HG03108 (cell line): ENCODE results near the gene SDC4.

Source experiments
- ATAC-seq: cut with Tn5 transposase; IDR thresholded peaks from one replicate; pipeline ENCODE4 v1.9.1; 2021; ENCODE audit warnings: moderate library complexity; ENCODE audit not compliant: unreplicated experiment

The SDC4 gene

DNA sequence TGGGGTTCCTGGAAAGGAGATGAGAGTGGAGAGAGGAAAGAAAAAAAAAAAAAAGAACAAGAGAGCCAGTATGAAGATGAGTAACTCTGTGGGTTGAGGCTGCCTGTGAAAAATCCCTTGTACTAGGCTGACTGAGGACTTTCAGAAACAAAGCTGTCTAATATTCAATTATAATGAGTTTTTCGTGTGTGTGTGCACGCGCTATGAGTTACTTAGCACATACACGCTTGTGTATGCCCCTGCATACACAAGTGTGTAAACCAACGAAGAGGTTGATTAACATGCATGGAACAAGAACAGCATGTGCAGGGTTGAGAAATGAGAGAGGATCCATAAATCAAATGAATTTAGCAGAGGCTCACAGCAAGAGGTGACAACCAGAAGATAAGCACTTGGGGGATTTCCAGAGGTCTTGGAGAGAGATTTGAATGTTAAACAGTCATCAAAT is 46.4 kb downstream of the SDC4 start:
- no peak for ATAC-seq

GRCh38 chr20:45300961-45301360 is 47.3 kb downstream of the SDC4 start:
- no peak for ATAC-seq

DNA sequence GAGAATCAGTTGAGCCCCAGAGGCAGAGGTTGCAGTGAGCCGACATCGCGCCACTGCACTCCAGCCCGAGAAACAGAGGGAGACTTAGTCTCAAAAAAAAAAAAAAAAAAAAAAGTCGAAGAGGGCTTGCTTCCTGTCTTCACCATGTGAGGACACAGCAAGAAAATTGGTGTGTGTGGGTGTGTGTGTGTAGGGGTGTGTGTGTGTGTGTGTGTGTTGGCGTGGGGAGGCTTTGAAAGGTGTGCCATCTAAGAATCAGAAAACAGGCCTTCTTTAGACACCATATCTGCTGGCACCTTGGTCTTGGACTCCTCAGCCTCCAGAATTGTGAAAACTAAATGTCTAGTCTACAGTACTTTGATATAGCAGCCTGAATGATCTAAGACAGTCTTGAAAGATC is 48.4 kb downstream of the SDC4 start:
- no peak for ATAC-seq

DNA sequence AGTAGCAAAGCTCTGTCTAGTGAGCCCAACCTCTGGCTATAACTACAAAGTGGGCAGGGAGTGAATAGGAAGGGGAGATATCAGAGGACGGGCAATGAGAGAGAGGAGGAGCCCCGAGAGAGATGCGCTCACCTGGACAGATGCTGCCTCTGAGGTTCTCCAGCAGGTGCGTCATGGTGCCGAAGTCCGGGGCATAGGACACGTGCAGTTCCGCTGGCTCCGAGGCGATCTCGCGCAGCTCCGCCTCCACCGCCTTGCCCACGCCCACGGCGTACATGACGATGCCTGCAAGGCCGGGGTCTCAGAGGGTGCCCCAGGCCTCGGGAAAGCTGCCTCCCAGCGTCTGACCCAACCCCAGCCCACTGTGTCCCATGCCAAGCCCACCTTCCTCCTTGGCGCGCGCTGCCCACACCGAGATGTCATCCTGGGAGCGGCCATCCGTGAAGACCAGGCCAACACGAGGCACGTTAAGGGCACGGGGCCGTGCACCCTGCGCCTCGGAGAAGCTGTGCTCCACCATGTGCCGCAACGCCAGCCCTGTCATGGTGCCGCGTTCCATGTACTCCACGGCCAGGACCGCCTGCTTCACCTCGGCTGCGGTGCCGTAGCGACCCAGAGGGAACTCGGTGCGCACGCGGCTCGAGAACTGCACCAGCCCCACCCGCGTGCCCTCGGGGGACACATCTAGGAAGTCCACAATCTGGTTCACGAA is 50.3 kb downstream of the SDC4 start:
- no peak for ATAC-seq

DNA sequence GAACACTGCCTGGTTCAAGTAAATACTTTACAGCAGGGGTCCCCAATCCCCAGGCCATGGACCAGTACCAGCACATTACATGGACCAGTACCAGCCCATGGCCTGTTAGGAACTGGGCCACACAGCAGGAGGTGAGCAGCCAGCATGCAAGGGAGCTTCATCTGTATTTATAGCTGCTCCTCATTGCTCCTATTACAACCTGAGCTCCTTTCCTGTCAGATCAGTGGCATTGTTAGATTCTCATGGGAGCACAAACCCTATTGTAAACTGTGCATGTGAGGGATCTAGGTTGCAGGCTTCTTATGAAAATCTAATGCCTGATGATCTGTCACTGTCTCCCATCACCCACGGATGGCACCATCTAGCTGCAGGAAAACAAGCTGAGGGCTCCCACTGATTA is 53.6 kb downstream of the SDC4 start:
- ATAC-seq = no peak

GRCh38 chr20:45294003-45294368 is 54.2 kb downstream of the SDC4 start:
- no peak for ATAC-seq

- ATAC-seq = no peak
Observed at GRCh38 chr20:45293041-45294002, 54.9 kb downstream of the SDC4 start.

DNA sequence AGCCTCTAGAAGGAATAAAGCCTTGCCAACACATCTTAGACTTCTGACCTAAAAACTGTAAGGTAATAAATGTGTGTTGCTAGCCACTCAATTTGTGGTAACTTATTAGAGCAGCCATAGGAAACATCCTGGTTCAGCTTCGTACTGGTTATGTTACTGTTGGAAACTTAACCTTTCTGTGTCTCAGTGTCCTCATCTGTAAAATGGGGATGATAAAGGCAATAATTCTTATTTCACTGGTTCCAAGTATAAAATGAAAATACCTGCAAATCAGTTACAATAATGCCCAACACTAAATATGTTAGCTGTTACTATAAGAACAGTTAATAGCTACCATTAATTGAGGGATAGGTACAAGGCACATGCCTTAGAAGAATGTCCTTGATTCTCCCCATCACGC is 55.9 kb downstream of the SDC4 start:
- no peak for ATAC-seq

DNA sequence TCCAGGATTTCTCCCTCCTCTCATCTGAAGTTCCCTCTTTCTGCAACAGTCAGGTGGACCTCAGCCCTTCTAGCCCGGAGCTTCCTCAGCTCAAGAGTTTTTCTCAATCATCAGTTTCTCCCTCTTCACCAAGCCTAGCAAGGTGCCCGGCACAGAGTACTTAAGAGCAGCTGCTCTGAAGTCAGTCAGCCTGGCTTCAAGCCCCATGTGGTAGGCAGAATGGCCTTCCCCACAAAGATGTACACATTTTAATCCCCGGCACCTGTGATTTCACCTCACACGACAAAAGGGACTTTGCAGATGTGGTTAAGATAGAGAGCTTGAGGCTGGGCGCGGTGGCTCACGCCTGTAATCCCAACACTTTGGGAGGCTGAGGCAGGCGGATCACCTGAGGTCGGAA is 56.7 kb downstream of the SDC4 start:
- ATAC-seq = no peak

DNA sequence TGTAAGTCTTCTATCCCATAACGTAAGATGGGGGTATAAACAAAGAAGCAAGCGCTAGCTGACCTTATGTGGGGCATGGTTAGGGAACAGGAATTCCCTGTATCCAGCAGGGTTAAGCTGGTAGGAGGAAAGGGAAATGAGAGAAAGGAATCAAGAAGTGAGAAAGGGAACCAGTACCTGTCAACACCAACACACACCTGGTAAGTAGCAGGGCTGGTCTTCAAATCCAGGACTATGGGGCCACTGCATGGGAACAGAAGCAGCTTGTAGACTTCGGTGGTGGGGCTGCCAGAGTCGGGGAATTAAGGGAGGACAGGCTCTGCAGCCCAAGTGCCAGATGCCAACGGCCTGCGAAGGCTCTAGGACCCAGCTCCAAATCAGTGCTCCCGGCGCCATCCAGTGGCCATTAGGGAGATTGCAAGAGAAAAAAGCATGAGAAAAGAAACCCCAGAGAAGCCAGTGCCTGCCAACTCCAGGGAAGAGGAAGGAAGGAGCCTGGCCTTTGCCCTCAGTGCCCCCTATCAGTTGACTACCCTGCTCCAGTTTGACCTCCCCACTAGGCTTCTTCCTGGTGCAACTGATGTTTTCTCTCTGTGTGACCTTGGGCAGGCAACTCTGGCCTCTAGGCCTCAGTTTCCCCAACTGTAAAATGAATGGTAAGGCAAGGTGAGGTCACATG is 57.4 kb downstream of the SDC4 start:
- no peak for ATAC-seq

- no peak for ATAC-seq
Observed at GRCh38 chr20:45289942-45290676, 58.1 kb downstream of the SDC4 start.

DNA sequence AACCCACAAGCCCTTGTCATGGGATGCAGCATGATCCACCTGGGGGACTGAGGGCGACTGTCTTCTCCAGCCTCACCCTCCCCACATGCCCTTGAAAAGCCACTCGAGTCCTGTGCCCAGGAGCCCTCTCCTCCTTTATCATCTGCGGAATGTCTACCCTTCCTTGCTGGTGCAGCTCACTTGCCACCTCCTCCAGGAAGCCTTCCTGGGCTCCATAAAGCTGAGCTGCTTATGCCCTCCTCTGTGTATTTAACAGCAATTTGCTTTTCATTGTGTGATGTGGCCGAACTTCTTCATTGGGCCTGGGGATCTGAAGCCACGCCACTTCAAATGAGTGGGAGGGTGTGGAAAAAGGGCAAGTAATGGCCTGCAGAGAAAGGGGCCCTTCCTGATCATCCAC is 59.4 kb downstream of the SDC4 start:
- ATAC-seq = no peak

GRCh38 chr20:45288376-45288775 is 59.8 kb downstream of the SDC4 start:
- ATAC-seq = no peak

GRCh38 chr20:45283551-45284057 is 64.6 kb downstream of the SDC4 start:
- ATAC-seq = no peak

GRCh38 chr20:45282700-45283550 is 65.3 kb downstream of the SDC4 start:
- no peak for ATAC-seq

- ATAC-seq = no peak
Observed at GRCh38 chr20:45279992-45280391, 68.2 kb downstream of the SDC4 start.

DNA sequence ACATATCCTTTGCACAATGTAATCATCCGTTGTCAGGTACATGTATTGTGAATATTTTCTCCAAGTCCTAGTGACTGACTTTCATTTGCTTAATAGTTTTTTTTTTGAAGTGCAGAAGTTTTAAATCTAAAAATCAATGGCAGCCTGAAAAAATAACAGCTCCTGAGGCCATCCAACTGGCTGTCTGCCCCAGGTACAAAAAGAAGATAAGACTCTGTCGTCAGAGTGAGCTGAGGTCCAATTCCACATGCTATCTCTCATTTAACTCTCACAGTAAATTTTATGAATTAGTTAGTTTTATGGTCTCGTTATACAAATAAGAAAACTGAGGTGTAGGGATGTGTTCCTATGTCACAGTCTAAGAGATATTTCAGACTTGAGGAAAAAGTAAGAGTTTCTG is 72.9 kb downstream of the SDC4 start:
- ATAC-seq = no peak
